Liver (tissue), 9 donors: ENCODE measurements around the gene TASOR2. TPM values are rescaled to one million over a fixed set of nuclear protein-coding genes. Genes with fewer than 3 reads are reported as not detected.

ENCODE experiments used
- DNase-seq: peaks from one replicate; pipeline ENCODE4 v3.0.0-alpha.2; 2017; ENCODE audit warnings: low spot score
- H3K27ac ChIP-seq, 2 donors: one replicate each; pipeline ENCODE4 v1.7.0; 2013; ENCODE audit warnings: inconsistent platforms in 2 of 2, low read length in 2 of 2, control low read depth in 1 of 2, low read depth in 1 of 2, mild to moderate bottlenecking in 1 of 2
- H3K27me3 ChIP-seq, 4 donors: one replicate each; pipeline versions ENCODE4 v1.6.1 to v1.7.0; 2013; ENCODE audit warnings: low read length in 3 of 4, inconsistent platforms in 1 of 4, mild to moderate bottlenecking in 1 of 4, moderate library complexity in 1 of 4; ENCODE audit not compliant: control insufficient read depth in 4 of 4, insufficient read depth in 4 of 4
- H3K36me3 ChIP-seq, 4 donors: one replicate each; pipeline versions ENCODE4 v1.6.1 to v1.7.0; 2013; ENCODE audit warnings: low read length in 3 of 4, mild to moderate bottlenecking in 3 of 4, low read depth in 1 of 4, moderate library complexity in 1 of 4; ENCODE audit not compliant: control insufficient read depth in 4 of 4, insufficient read depth in 3 of 4
- H3K4me1 ChIP-seq, 4 donors: one replicate each; pipeline versions ENCODE4 v1.6.1 to v1.7.0; 2013; ENCODE audit warnings: low read length in 3 of 4, mild to moderate bottlenecking in 3 of 4, moderate library complexity in 1 of 4; ENCODE audit not compliant: control insufficient read depth in 4 of 4, insufficient read depth in 4 of 4
- H3K4me3 ChIP-seq, 3 donors: one replicate each; pipeline versions ENCODE4 v1.6.1 to v1.7.0; 2013; ENCODE audit warnings: low read length in 3 of 3, control low read depth in 1 of 3, low read depth in 1 of 3, mild to moderate bottlenecking in 1 of 3
- H3K9ac ChIP-seq, 2 donors: one replicate each; pipeline ENCODE4 v1.7.0; 2013; ENCODE audit warnings: low read length in 2 of 2, mild to moderate bottlenecking in 2 of 2, moderate library complexity in 2 of 2, control low read depth in 1 of 2, low read depth in 1 of 2
- H3K9me3 ChIP-seq, 4 donors: one replicate each; pipeline versions ENCODE4 v1.6.1 to v1.7.0; 2013; ENCODE audit warnings: low read length in 3 of 4; ENCODE audit not compliant: control insufficient read depth in 4 of 4
- FOXA1 ChIP-seq: IDR thresholded peaks from 2 replicates; pipeline ENCODE4 v1.6.1; 2016; ENCODE audit warnings: antibody characterized with exemption
- FOXA2 ChIP-seq: IDR thresholded peaks from 2 replicates; pipeline ENCODE4 v1.6.1; 2016; ENCODE audit warnings: antibody characterized with exemption
- GABPA ChIP-seq, 2 donors: IDR thresholded peaks in 1 of 2; conservative IDR thresholded peaks in 1 of 2; 2 replicates each; pipeline ENCODE4 v1.6.1; 2016; ENCODE audit warnings: antibody characterized with exemption in 2 of 2, mild to moderate bottlenecking in 1 of 2, moderate library complexity in 1 of 2
- HNF4A ChIP-seq, 2 donors: conservative IDR thresholded peaks; 2 replicates each; pipeline ENCODE4 v1.6.1; 2016; ENCODE audit warnings: antibody characterized with exemption in 2 of 2, mild to moderate bottlenecking in 2 of 2
- MAX ChIP-seq: IDR thresholded peaks from 2 replicates; pipeline ENCODE4 v1.6.1; 2016; ENCODE audit warnings: antibody characterized with exemption
- NR2F2 ChIP-seq: IDR thresholded peaks from 2 replicates; pipeline ENCODE4 v1.6.1; 2016; ENCODE audit warnings: antibody characterized with exemption
- RAD21 ChIP-seq, 2 donors: IDR thresholded peaks; 2 replicates each; pipeline ENCODE4 v1.6.1; 2016; ENCODE audit warnings: antibody characterized with exemption in 2 of 2, mild to moderate bottlenecking in 2 of 2
- REST ChIP-seq: IDR thresholded peaks from 2 replicates; pipeline ENCODE4 v1.6.1; 2016; ENCODE audit warnings: antibody characterized with exemption, mild to moderate bottlenecking
- RXRA ChIP-seq, 2 donors: IDR thresholded peaks; 2 replicates each; pipeline ENCODE4 v1.6.1; 2017 to 2018; ENCODE audit warnings: antibody characterized with exemption in 2 of 2, mild to moderate bottlenecking in 1 of 2
- SP1 ChIP-seq: IDR thresholded peaks from 2 replicates; pipeline ENCODE4 v1.6.1; 2018; ENCODE audit warnings: antibody characterized with exemption, mild to moderate bottlenecking
- TAF1 ChIP-seq: conservative IDR thresholded peaks from 2 replicates; pipeline ENCODE4 v1.6.1; 2016; ENCODE audit warnings: antibody characterized with exemption, mild to moderate bottlenecking
- YY1 ChIP-seq: IDR thresholded peaks from 2 replicates; pipeline ENCODE4 v1.6.1; 2016; ENCODE audit warnings: antibody characterized with exemption, mild to moderate bottlenecking
- ZBTB33 ChIP-seq: IDR thresholded peaks from 2 replicates; pipeline ENCODE4 v1.6.1; 2016; ENCODE audit warnings: antibody characterized with exemption
- WGBS: extraction: QIAGEN DNeasy Blood & Tissue Kit; methylation state at CpG from one replicate; pipeline ENCODE4 v1.1.7; 2013; 5-methylcytosine and 5-hydroxymethylcytosine counted together
- polyA plus RNA-seq, 2 donors: library from polyadenylated mRNA; stranded (reverse) in 1 of 2; unstranded in 1 of 2; fragments of 200-250 nt in 1 of 2; fragments of >200 nt in 1 of 2; fragmentation: Nextera tagmentation in 1 of 2; extraction: Ambion mirVana in 1 of 2; gene quantifications; one replicate each; pipeline versions ENCODE4 v1.2.1 to v1.2.3, GENCODE V29; 2013 to 2015
- total RNA-seq, 2 donors: library from RNA; depleted of rRNA; stranded (reverse); fragments of >200 nt; gene quantifications; one replicate each; pipeline ENCODE4 v1.2.3, GENCODE V29; 2014
- donor health status: healthy.
- donor health status: healthy.
- donor health status: healthy.
- donor health status: healthy.
- donor health status: healthy.

The TASOR2 gene
- total RNA-seq, result 10 to 100 TPM; 18.9 to 40.3 TPM
- polyA plus RNA-seq, result 1 to 10 TPM; 7.6 to 9.5 TPM

GRCh38 chr10:5684318-5684970 lies at the start of gene TASOR2:
TASOR2 (plus strand) TSS chr10:5684838; CDS start chr10:5720643, 35,805 bp downstream.
- Histone ChIP-seq H3K4me3 (peak within 1 kb of the TSS; percentile 87 to 98 (median 97)), H3K27me3 (no peaks in the 10 kb centered on the region), H3K27ac (peak within 1 kb of the TSS; percentile 83 to 90), H3K4me1 (peaks cover 3 to 20% (median 12%) of the 10 kb centered on the region in 4 donors), H3K9me3 (no peaks in the 10 kb centered on the region), H3K9ac (peak within 1 kb of the TSS; percentile 87 to 89), H3K36me3 (peaks cover 0 to 5% (median under 1%) of the 10 kb centered on the region in 4 donors)
- peak; percentile 97 for DNase-seq
- TF ChIP-seq MAX, result peak; percentile 99
- TF ChIP-seq SP1, result peak; percentile 63
- no peak for TF ChIP-seq FOXA2
- TF ChIP-seq TAF1, result no peak
- TF ChIP-seq ZBTB33, result peak; percentile 99
- peak; percentile 51 to 83 for TF ChIP-seq GABPA (IDR thresholded peaks at IDR 0.05 in 1 of 2, conservative IDR thresholded peaks at IDR 0.05 in 1 of 2)
- TF ChIP-seq RXRA (IDR thresholded peaks at IDR 0.05), result peak; percentile 63 to 64
- no peak for TF ChIP-seq FOXA1
- peak; percentile 40 to 52 for TF ChIP-seq RAD21 (IDR thresholded peaks at IDR 0.05)
- TF ChIP-seq YY1, result peak; percentile 40
- peak; percentile 44 to 86 for TF ChIP-seq HNF4A (conservative IDR thresholded peaks at IDR 0.05)
- peak; percentile 28 for TF ChIP-seq REST
- TF ChIP-seq NR2F2, result peak; percentile 83
- WGBS, result 1% methylated on average over 54 of the region's 54 CpGs

GRCh38 chr10:5634918-5635317 lies 49.7 kb upstream of the TASOR2 start:
- Histone ChIP-seq H3K27ac (no peak overlapping the region), H3K36me3 (peaks cover 5 to 14% (median 13%) of the 10 kb centered on the region in 4 donors), H3K27me3 (no peaks in the 10 kb centered on the region), H3K9me3 (no peaks in the 10 kb centered on the region), H3K4me1 (peaks cover 5 to 13% (median 6%) of the 10 kb centered on the region in 4 donors), H3K9ac (no peak overlapping the region), H3K4me3 (no peak overlapping the region)
- no peak for DNase-seq
- TF ChIP-seq FOXA2 (no peak), NR2F2 (no peak)
- 82% methylated on average over 7 of the region's 7 CpGs for WGBS
